GM06990 (cell line): Measurements from ENCODE around the gene KCTD21.

Experiments
- DNase-seq: peaks from one replicate; pipeline ENCODE4 v3.0.0-alpha.2; 2011; ENCODE audit not compliant: insufficient read length; ENCODE audit errors: extremely low read depth
- H3K27me3 ChIP-seq: replicated peaks from 2 replicates; pipeline ENCODE4 v1.6.0; 2011; ENCODE audit warnings: low read length; ENCODE audit not compliant: control insufficient read depth, insufficient read depth
- H3K36me3 ChIP-seq: 2 replicates; pipeline ENCODE4 v1.5.1; 2011; ENCODE audit warnings: low read length; ENCODE audit not compliant: control insufficient read depth, insufficient read depth
- H3K4me3 ChIP-seq: replicated peaks from 2 replicates; pipeline ENCODE4 v1.5.1; 2011; ENCODE audit warnings: low read depth, mild to moderate bottlenecking, control low read depth, low read length
- TF ChIP-seq, protein P1 (sequence below): IDR thresholded peaks from 2 replicates; pipeline ENCODE4 v1.5.1; 2011; ENCODE audit warnings: low read length, control low read depth, mild to moderate bottlenecking, inconsistent platforms; ENCODE audit not compliant: insufficient read depth, poor library complexity, severe bottlenecking

Gene KCTD21

DNA sequence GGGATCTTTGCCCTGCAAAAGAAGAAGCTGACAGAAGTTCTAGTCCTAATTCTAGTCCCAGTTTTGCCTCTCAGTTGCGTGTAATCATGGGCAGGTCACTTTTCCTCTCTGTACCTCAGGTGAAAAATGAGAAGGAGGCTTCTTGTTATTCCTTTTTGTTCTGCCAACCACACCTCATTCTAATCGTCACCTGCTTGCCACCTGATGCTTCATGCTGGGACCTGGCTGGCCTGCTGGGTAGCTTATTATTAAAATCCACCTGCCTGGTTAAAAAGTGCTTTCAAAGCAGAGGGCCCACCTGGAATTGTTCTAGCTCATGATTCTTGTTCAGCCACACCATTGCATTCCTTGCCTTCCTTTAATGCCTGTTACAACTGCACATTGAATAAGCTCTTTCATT lies 40.6 kb downstream of the KCTD21 start:
- DNase-seq: no peak
- TF ChIP-seq, protein P1, sequence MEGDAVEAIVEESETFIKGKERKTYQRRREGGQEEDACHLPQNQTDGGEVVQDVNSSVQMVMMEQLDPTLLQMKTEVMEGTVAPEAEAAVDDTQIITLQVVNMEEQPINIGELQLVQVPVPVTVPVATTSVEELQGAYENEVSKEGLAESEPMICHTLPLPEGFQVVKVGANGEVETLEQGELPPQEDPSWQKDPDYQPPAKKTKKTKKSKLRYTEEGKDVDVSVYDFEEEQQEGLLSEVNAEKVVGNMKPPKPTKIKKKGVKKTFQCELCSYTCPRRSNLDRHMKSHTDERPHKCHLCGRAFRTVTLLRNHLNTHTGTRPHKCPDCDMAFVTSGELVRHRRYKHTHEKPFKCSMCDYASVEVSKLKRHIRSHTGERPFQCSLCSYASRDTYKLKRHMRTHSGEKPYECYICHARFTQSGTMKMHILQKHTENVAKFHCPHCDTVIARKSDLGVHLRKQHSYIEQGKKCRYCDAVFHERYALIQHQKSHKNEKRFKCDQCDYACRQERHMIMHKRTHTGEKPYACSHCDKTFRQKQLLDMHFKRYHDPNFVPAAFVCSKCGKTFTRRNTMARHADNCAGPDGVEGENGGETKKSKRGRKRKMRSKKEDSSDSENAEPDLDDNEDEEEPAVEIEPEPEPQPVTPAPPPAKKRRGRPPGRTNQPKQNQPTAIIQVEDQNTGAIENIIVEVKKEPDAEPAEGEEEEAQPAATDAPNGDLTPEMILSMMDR: no peak
- Histone ChIP-seq H3K36me3 (no peaks in the 10 kb centered on the region; the same call in 1 of the 2 replicates), H3K4me3 (no peak overlapping the region), H3K27me3 (no peaks in the 10 kb centered on the region)

DNA sequence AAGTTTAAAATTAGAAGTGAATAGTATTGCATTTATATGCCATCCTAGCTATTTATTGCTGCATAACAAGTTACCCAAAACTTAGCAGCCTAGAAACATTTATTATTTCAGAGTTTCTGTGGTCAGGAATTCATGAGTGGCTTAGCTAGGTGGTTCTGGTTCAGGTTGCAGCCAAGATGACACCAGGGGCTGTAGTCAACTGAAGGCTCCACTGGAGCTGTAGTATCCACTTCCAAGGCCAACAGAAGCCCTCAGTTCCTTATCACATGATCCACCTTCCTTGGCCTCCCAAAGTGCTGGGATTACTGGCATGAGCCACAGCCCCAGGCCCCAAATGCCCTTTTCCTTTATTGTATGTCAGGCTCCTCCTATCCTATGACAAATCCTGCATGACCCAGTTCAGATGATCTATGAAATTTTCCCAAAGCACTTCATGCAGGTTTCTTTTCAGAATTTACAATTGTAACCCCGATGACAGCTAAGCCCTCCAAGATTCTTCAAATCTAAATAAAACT lies 42.9 kb downstream of the KCTD21 start:
- Histone ChIP-seq H3K36me3 (no peaks in the 10 kb centered on the region; the same call in 1 of the 2 replicates), H3K4me3 (no peak overlapping the region), H3K27me3 (no peaks in the 10 kb centered on the region)
- TF ChIP-seq, protein P1: no peak
- no peak for DNase-seq

DNA sequence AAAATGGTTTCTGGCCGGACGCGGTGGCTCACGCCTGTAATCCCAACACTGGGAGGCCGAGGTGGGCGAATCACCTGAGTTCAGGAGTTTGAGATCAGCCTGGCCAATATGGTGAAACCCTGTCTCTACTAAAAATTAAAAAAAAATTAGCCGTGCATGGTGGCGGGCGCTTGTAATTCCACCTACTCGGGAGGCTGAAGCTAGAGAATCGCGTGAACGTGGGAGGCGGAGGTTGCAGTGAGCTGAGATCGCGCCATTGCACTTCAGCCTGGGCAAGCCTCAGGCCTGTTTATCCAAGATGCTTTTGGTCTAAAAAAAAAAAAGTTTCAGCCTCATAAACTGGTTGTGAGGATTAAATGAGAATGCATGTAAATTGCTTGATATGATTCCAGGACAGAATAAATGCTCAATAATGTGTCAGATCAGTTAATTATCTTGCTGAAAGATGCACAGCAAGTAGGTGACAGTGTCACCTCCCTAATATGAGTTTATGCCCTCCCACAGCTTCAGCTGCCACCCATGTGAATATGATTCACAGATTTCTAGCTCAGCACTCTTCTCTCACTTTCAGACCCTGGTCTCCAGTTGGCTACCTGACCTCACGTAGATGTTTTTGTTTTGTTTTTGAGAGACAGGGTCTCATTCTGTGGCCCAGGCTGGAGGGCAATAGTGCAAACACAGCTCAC lies 47.9 kb downstream of the KCTD21 start:
- TF ChIP-seq, protein P1: no peak
- no peaks in the 10 kb centered on the region for H3K27me3 ChIP-seq
- no peak for DNase-seq
- H3K4me3 ChIP-seq: peak overlapping the region; percentile 89
- H3K36me3 ChIP-seq: no peaks in the 10 kb centered on the region

DNA sequence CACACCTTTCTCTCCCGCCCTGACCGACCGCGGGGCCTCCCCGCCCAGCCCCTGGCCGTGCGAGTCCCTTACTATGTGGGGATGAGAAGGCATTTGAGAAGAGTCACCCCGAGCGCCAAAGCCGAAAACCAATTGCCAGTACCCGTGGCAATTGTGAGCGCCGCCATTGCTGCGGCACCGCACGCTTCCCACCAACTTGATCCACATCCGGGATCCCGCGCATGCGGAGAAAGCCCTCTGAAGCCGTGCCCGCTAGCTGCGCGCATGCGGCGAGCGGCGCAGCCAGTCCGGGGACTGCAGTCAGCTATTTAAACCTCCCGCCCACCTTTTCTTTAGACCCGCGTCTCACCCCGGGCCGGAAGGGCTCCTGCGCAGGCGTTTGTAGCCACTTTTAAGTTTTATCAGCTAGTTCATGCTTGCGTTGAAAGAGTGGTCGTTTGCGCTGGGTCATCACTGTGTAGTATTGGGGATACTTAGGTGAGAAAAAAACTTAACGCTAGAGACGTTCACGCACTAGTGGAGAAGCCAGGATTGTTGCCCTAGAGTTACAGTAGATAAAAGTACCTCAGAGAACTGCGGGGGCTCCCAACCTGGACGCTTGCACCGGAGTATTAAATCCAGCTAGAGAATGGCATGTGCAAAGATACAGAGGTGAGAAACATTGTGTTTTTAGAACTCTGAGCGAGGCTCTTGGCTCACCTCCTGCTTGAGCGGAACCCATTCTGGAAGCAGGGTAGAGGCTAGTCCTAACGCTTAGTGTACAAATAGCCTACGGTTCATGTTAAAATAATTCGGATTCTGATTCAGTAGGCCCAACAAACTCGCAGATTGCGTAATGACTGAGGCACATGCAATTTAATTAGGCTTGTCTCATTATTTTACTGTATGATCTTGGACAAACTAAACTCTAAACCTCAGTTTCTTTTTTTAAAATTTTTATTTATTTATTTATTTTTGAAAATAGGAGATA lies 48.7 kb downstream of the KCTD21 start, which contains the start of gene ALG8:
ALG8 (minus strand) TSS at position 205 of the 970 bp plus-strand sequence; CDS start at position 167, 38 bp downstream.
- Histone ChIP-seq H3K4me3 (peak within 1 kb of the TSS; percentile 89), H3K27me3 (no peaks in the 10 kb centered on the region), H3K36me3 (peaks cover 2% of the 10 kb centered on the region)
- DNase-seq: peak; percentile 98
- TF ChIP-seq, protein P1: no peak

DNA sequence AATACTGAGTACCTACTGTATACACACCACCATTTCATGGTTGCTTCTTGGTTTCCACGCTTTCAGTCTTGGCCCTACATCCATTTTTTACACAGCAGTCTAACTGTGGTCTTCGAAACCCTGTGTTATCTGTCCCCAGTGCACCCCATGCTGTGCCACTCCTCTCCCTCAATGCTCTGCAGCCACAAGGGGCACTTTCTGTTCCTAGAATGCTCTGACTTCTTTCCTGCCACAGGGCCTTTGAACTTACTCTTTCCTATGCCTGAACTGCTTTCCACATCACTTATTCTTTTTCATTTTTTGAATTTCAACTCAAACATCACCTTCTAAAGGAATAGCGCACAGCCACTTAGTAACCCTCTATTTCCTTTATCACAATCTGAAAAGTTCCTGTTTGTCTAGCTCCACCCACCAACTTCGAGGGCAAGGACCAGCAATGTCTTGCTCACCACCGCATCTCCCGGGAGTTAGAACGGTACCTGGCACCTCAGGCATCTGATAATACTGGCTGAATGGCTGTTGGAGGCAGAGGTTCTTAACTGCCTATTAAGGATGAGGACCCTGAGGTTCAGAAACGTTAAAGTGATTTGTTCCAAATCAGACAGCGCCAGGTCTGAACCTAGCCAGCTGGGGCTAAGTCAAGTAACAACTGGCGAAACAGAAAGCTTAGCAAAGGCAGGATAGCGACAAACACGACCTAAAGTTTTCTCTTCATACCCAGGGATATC lies 49.6 kb downstream of the KCTD21 start:
- peak; percentile 38 for DNase-seq
- peaks cover 2% of the 10 kb centered on the region for H3K36me3 ChIP-seq
- TF ChIP-seq, protein P1: peak; percentile 32
- no peaks in the 10 kb centered on the region for H3K27me3 ChIP-seq
- H3K4me3 ChIP-seq: peak overlapping the region; percentile 89
